Activated CD4-positive, alpha-beta memory T cell treated with anti-CD3 and anti-CD28 coated beads for 36 hours (primary cell): ENCODE data around the gene ANP32A. TPM values are rescaled to one million over a fixed set of nuclear protein-coding genes. Genes with fewer than 3 reads are reported as not detected.

Experiments used
- CTCF ChIA-PET: fragments of 350-600 bp; sonication (Branson Sonifier 250); formaldehyde crosslinking; loops from one replicate; lab custom pipeline; 2021; ENCODE audit warnings: antibody characterized with exemption, inconsistent platforms; lab: Charles Lee
- POLR2A ChIA-PET: fragments of 350-600 bp; sonication (Branson Sonifier 250); formaldehyde crosslinking; loops from one replicate; lab custom pipeline; 2021; ENCODE audit warnings: antibody characterized with exemption; lab: Charles Lee
- DNase-seq: peaks from one replicate; pipeline ENCODE4 v3.0.0-alpha.2; 2020
- H3K27ac Mint-ChIP-seq: one replicate; pipeline ENCODE4 v1.8.0; 2021; ENCODE audit warnings: mixed read lengths
- H3K27me3 Mint-ChIP-seq: one replicate; pipeline ENCODE4 v1.8.0; 2021; ENCODE audit warnings: mixed read lengths
- H3K36me3 Mint-ChIP-seq: one replicate; pipeline ENCODE4 v1.8.0; 2021; ENCODE audit warnings: mixed read lengths
- H3K4me1 Mint-ChIP-seq: one replicate; pipeline ENCODE4 v1.8.0; 2021; ENCODE audit warnings: low read depth, mixed read lengths
- H3K4me3 Mint-ChIP-seq: one replicate; pipeline ENCODE4 v1.8.0; 2021; ENCODE audit warnings: mild to moderate bottlenecking, mixed read lengths
- H3K9me3 Mint-ChIP-seq: one replicate; pipeline ENCODE4 v1.8.0; 2021; ENCODE audit warnings: mixed read lengths
- intact Hi-C: fragments of 100-400 bp; cut with micrococcal nuclease; formaldehyde crosslinking; loops from one replicate; pipeline ENCODE4 v1.15.1; 2023
- total RNA-seq, 2 experiments: library from RNA; stranded (reverse); gene quantifications; one replicate each; pipeline ENCODE4 v1.2.3, GENCODE V29; 2021

The ANP32A gene
- total RNA-seq, 2 experiments from 2014 or later = 190 to 204 TPM

- POLR2A ChIA-PET = no interaction called here
- intact Hi-C loops = no loop called here
- no peaks in the 10 kb centered on the region for H3K9me3 Mint-ChIP-seq
- peaks cover 10% of the 10 kb centered on the region for H3K4me1 Mint-ChIP-seq
- CTCF ChIA-PET = interaction anchor here (1.4 kb wide), 1 partner anchor 32 kb away, joined by 5 read pairs; no protein-coding TSS in a partner anchor
- peaks cover 45% of the 10 kb centered on the region for H3K27me3 Mint-ChIP-seq
- H3K4me3 Mint-ChIP-seq = no peak overlapping the region
- no peak overlapping the region for H3K27ac Mint-ChIP-seq
- no peak for DNase-seq
- no peaks in the 10 kb centered on the region for H3K36me3 Mint-ChIP-seq
Measured at GRCh38 chr15:68842958-68843357, 22.3 kb upstream of the ANP32A start.

GRCh38 chr15:68834346-68834745 is 13.7 kb upstream of the ANP32A start:
- Mint-ChIP-seq H3K27me3 (peaks cover 19% of the 10 kb centered on the region), H3K9me3 (peaks cover 9% of the 10 kb centered on the region), H3K4me3 (no peak overlapping the region), H3K36me3 (peaks cover 9% of the 10 kb centered on the region), H3K4me1 (peaks cover 17% of the 10 kb centered on the region), H3K27ac (no peak overlapping the region)
- DNase-seq = no peak
- POLR2A ChIA-PET = no interaction called here
- CTCF ChIA-PET = interaction anchor here (0.7 to 1.8 kb wide), 3 partner anchors 32 to 160 kb away, joined by 3 to 6 read pairs (median 3); no protein-coding TSS in a partner anchor
- intact Hi-C loops = no loop called here

- CTCF ChIA-PET = interaction anchor here (0.7 to 1.8 kb wide), 4 partner anchors 31 to 272 kb away, joined by 3 to 6 read pairs (median 3); no protein-coding TSS in a partner anchor
- H3K27me3 Mint-ChIP-seq = peaks cover 16% of the 10 kb centered on the region
- H3K4me1 Mint-ChIP-seq = peaks cover 17% of the 10 kb centered on the region
- peaks cover 9% of the 10 kb centered on the region for H3K9me3 Mint-ChIP-seq
- H3K4me3 Mint-ChIP-seq = no peak overlapping the region
- H3K27ac Mint-ChIP-seq = no peak overlapping the region
- POLR2A ChIA-PET = no interaction called here
- peak; percentile 15 for DNase-seq
- H3K36me3 Mint-ChIP-seq = peaks cover 9% of the 10 kb centered on the region
- intact Hi-C loops = no loop called here
Measured at GRCh38 chr15:68833700-68834331, 13.1 kb upstream of the ANP32A start.

- no peaks in the 10 kb centered on the region for H3K9me3 Mint-ChIP-seq
- ChIA-PET CTCF (interaction anchor here (0.7 to 2.2 kb wide), 3 partner anchors 46 to 76 kb away, joined by 3 to 6 read pairs (median 5); no protein-coding TSS in a partner anchor), POLR2A (interaction anchor here (1.4 to 1.8 kb wide), 2 partner anchors 11 to 36 kb away, joined by 4 read pairs; no protein-coding TSS in a partner anchor)
- peaks cover 3% of the 10 kb centered on the region for H3K27me3 Mint-ChIP-seq
- intact Hi-C loops = no loop called here
- H3K36me3 Mint-ChIP-seq = no peaks in the 10 kb centered on the region
- peaks cover 17% of the 10 kb centered on the region for H3K4me1 Mint-ChIP-seq
- no peak overlapping the region for H3K27ac Mint-ChIP-seq
- peak; percentile 41 for DNase-seq
- no peak overlapping the region for H3K4me3 Mint-ChIP-seq
Measured at GRCh38 chr15:68830141-68830785, 9.6 kb upstream of the ANP32A start.

- ChIA-PET POLR2A (interaction anchor here (1.8 kb wide), 1 partner anchor 10 kb away, joined by 4 read pairs; no protein-coding TSS in a partner anchor), CTCF (interaction anchor here (0.8 to 2.2 kb wide), 16 partner anchors 10 to 275 kb away, joined by 3 to 16 read pairs (median 5); no protein-coding TSS in a partner anchor)
- Mint-ChIP-seq H3K27me3 (peaks cover 3% of the 10 kb centered on the region), H3K4me3 (no peak overlapping the region), H3K36me3 (no peaks in the 10 kb centered on the region), H3K27ac (no peak overlapping the region), H3K9me3 (no peaks in the 10 kb centered on the region), H3K4me1 (peaks cover 14% of the 10 kb centered on the region)
- intact Hi-C loops = loop anchor here (1.0 to 10.0 kb wide), 2 partner anchors 46 to 886 kb away; no protein-coding TSS in a partner anchor
- peak; percentile 32 for DNase-seq
Measured at GRCh38 chr15:68829068-68829467, 8.4 kb upstream of the ANP32A start.

- ChIA-PET POLR2A (no interaction called here), CTCF (interaction anchor here (1.0 to 1.1 kb wide), 2 partner anchors 32 to 39 kb away, joined by 3 to 4 read pairs; no protein-coding TSS in a partner anchor)
- no peak for DNase-seq
- H3K36me3 Mint-ChIP-seq = peaks cover 14% of the 10 kb centered on the region
- no peak overlapping the region for H3K4me3 Mint-ChIP-seq
- H3K4me1 Mint-ChIP-seq = peaks cover 18% of the 10 kb centered on the region
- H3K27me3 Mint-ChIP-seq = no peaks in the 10 kb centered on the region
- no peaks in the 10 kb centered on the region for H3K9me3 Mint-ChIP-seq
- no peak overlapping the region for H3K27ac Mint-ChIP-seq
- intact Hi-C loops = loop anchor here (10.0 kb wide), 1 partner anchor 891 kb away; no protein-coding TSS in a partner anchor
Measured at GRCh38 chr15:68823561-68823960, 2.9 kb upstream of the ANP32A start.

GRCh38 chr15:68822818-68823217 is 2.1 kb upstream of the ANP32A start:
- DNase-seq = no peak
- Mint-ChIP-seq H3K4me3 (no peak overlapping the region), H3K9me3 (no peaks in the 10 kb centered on the region), H3K27ac (no peak overlapping the region), H3K36me3 (peaks cover 14% of the 10 kb centered on the region), H3K4me1 (peaks cover 18% of the 10 kb centered on the region), H3K27me3 (no peaks in the 10 kb centered on the region)
- POLR2A ChIA-PET = no interaction called here
- CTCF ChIA-PET = interaction anchor here (0.6 to 1.1 kb wide), 2 partner anchors 39 to 273 kb away, joined by 3 to 4 read pairs; no protein-coding TSS in a partner anchor
- intact Hi-C loops = loop anchor here (10.0 kb wide), 1 partner anchor 892 kb away; no protein-coding TSS in a partner anchor

- peak overlapping the region; percentile 60 for H3K27ac Mint-ChIP-seq
- peaks cover 18% of the 10 kb centered on the region for H3K36me3 Mint-ChIP-seq
- ChIA-PET POLR2A (no interaction called here), CTCF (no interaction called here)
- intact Hi-C loops = loop anchor here (1.0 to 10.0 kb wide), 2 partner anchors 39 to 893 kb away; no protein-coding TSS in a partner anchor
- no peaks in the 10 kb centered on the region for H3K9me3 Mint-ChIP-seq
- H3K27me3 Mint-ChIP-seq = no peaks in the 10 kb centered on the region
- peaks cover 18% of the 10 kb centered on the region for H3K4me1 Mint-ChIP-seq
- peak overlapping the region; percentile 99 for H3K4me3 Mint-ChIP-seq
- DNase-seq = peak; percentile 38
Measured at GRCh38 chr15:68821841-68822381, 1.2 kb upstream of the ANP32A start.

GRCh38 chr15:68821190-68821840 is 620 bp upstream of the ANP32A start:
- H3K4me3 Mint-ChIP-seq = peak overlapping the region; percentile 99
- H3K27me3 Mint-ChIP-seq = no peaks in the 10 kb centered on the region
- peak; percentile 35 for DNase-seq
- peak overlapping the region; percentile 99 for H3K27ac Mint-ChIP-seq
- H3K9me3 Mint-ChIP-seq = no peaks in the 10 kb centered on the region
- ChIA-PET CTCF (no interaction called here), POLR2A (interaction anchor here (1.0 kb wide), 2 partner anchors 23 to 26 kb away, joined by 6 to 7 read pairs; no protein-coding TSS in a partner anchor)
- H3K4me1 Mint-ChIP-seq = peaks cover 23% of the 10 kb centered on the region
- intact Hi-C loops = loop anchor here (1.0 to 10.0 kb wide), 2 partner anchors 38 to 893 kb away; no protein-coding TSS in a partner anchor
- peaks cover 18% of the 10 kb centered on the region for H3K36me3 Mint-ChIP-seq

GRCh38 chr15:68819495-68820294 is 1.0 kb downstream of the ANP32A start:
- Mint-ChIP-seq H3K9me3 (no peaks in the 10 kb centered on the region), H3K27me3 (no peaks in the 10 kb centered on the region), H3K4me3 (peak overlapping the region; percentile 99), H3K4me1 (peaks cover 39% of the 10 kb centered on the region), H3K27ac (peak overlapping the region; percentile 99), H3K36me3 (peaks cover 25% of the 10 kb centered on the region)
- intact Hi-C loops = loop anchor here (1.0 to 10.0 kb wide), 4 partner anchors 22 to 895 kb away; partner anchors contain the start of genes FEM1B and RPLP1
- ChIA-PET POLR2A (interaction anchor here (0.6 to 4.7 kb wide), 9 partner anchors 9 to 634 kb away, joined by 3 to 36 read pairs (median 5); no protein-coding TSS in a partner anchor), CTCF (interaction anchor here (0.9 to 1.3 kb wide), 4 partner anchors 9 to 89 kb away, joined by 3 to 4 read pairs (median 3); no protein-coding TSS in a partner anchor)
- peak; percentile 54 for DNase-seq
